GM10847 (cell line): ENCODE results near the gene SEPTIN10.

Source experiments
- POLR2A ChIP-seq: IDR thresholded peaks from 2 replicates; pipeline ENCODE4 v1.6.1; 2011; ENCODE audit not compliant: insufficient read length; ENCODE audit errors: extremely low read depth

The SEPTIN10 gene

GRCh38 chr2:109507828-109508227, 105.9 kb downstream of the SEPTIN10 start:
- no peak for TF ChIP-seq POLR2A

DNA sequence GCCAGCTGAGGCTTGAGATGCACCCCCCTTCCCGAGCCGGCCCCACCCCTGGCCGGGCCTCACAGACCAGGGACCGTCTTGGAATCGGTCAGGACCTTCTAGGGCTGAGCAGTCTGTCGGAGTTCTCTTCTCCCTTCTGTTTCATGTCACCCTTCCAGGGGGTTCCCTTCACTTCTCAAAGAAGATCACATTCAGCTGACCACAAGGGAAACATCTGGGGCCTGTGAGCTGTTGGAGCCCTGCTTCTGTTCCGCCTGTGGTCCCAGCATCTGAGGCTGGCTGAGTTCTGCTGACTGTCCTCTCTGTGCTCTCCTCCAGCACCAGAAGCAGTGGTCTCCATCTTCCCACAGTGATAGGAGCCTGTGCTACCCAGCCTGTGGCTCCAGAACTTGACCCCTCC, 106.5 kb downstream of the SEPTIN10 start:
- TF ChIP-seq POLR2A: no peak

- TF ChIP-seq POLR2A: no peak
Observed at GRCh38 chr2:109503191-109503590, 110.6 kb downstream of the SEPTIN10 start.

- no peak for TF ChIP-seq POLR2A
Observed at GRCh38 chr2:109501461-109501860, 112.3 kb downstream of the SEPTIN10 start.

- no peak for TF ChIP-seq POLR2A
Observed at GRCh38 chr2:109500910-109501309, 112.9 kb downstream of the SEPTIN10 start.

DNA sequence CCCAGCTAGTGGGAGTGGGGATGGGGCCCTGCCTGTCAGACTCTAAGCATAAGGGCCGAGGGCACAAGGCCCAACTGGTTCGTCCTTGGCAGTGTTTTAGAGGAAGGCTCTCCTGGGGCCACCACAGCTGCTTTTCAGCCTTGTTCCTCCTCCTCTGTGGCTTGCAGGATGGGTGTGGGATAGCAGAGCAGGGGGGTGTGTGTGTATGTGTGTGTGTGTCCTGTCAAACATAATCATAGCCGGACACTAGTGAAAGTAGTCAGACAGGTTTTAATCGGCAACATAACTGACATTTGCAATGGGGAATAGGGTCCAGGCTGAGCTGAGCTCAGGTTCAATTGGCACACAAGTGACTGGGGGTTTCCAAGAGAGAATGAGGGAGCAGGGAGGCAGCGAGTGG, 114.2 kb downstream of the SEPTIN10 start:
- no peak for TF ChIP-seq POLR2A

DNA sequence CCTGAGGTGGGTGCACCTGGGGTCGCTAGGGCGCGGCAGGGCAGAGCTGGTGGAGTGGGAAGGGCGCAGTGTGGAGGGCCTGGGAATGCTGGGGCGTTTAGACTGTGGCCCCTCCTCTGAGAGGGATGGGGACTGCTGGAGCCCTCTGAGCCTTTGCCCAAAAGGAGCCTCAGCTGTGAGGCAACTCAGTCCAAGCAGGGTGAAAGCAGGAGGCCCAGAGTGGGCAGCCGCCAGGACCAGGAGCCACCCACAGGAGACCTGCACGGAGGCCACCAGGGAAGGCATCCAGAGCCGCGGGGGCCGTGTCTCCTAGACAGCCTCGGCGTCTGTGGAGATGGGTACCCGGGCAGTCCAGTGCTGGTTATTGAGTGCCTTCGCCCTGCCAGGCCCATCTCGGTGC, 114.9 kb downstream of the SEPTIN10 start:
- no peak for TF ChIP-seq POLR2A

DNA sequence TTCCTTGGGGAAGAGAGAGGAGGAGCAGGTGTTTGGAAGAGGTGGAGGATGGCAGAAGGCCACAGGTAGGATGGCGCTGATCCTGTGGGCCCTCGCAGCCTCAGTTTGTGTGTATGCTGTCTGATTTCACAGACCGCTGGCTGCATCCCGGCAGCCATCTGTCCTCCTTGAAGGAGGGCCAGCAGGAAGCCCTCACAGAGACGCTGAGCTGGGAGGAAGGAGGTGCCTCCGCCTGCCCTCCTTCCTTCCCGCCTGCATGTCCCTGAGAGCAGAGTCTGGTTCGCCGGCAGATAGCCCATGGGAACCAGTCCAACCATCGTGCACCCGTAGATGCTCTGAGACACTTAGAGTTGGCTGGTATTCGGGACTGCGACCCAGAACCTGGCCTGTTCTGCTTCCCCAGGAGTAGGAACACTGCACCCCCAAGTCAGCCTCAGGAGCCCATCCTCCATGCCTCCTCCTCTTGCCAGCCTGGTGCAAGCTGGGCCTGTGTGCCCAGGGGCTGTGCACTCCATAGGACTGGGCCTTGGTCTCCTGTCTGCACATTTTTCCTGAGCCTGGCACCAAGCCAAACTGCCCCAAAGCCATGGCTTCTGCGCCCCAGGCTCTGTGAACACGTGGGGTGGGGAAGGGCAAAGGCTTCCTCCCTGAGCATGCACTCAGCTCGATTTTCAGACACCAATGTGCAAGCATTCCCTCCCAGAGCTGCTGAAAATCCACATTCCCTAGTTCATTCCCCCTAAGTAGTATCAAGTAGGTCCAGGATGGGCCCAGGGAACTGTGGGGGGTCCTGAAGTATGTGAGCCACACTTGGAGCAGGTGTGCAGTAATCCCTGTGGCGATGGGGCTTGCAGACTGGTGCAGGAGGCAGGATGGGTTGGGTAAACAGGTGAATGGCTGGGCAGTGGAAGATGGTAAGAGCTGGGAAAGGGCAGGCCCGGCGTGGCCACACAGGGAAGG, 115.6 kb downstream of the SEPTIN10 start:
- TF ChIP-seq POLR2A: no peak

DNA sequence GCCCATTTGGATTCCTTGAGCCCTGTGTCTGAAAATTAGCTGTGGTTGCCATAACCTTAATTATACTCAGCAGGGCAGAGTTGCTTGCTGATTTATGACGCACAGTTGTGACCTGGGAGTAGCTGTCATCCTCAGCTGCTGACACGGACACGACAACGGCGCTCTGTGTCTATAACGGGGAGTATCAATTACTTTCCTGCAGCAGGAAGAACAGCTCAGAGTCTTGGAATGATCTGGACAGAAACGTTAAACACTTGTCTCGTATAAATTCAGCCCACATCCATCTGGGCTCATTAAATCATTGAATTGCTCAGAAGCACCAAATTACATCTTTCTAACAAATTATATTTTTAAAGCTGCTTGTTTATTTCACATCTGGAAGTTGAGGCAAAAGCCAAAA, 116.3 kb downstream of the SEPTIN10 start:
- TF ChIP-seq POLR2A: no peak

DNA sequence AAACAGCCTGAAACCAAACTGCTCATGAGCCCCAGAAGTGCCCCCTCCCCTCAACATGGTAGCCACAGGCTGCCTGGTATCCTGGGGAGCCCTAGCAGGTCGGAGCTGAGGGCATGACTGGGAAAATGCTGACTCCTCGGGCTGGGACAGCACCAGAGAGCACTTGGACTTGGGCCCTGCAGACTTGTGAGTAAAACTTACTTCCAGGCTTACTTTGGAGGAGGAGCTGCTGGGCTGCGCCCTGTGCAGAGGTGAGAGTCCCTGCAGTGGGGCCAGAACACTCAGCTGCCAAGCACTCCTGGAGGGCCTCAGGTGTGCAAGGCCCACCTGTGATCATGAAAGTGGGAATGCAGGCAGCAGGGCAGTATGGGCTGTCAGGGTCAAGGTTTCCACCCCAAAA, 119.4 kb downstream of the SEPTIN10 start:
- no peak for TF ChIP-seq POLR2A

DNA sequence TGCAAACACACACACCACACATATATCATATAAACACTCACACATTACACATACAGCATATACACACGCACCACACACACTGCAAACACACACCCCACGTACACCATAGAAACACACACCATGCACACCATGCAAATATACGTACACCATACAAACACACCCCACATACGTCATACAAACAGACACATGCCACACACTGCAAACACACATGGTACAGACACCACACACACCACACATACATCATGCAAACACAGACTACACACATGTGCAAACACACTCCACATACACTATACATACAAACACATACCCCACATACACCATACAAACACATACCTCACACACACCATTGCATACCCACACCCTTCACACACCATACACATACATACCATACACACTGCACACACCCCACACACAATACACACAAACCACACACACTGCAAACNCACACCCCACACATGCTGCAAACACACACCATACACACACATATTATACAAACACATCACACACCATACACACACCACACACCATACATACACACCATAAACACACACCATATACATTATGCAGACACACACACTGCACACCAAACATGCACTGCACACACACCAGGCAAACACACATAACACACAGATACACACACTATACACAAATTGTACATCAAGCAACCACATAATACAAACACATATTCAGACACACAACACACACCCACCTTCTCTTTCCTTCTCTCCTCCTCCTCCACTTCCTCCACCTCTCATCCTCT, 120.4 kb downstream of the SEPTIN10 start:
- TF ChIP-seq POLR2A: no peak
